SK-N-SH (cell line): ENCODE results near the gene PPP1R14D. TPM values are rescaled to one million over a fixed set of nuclear protein-coding genes. Genes with fewer than 3 reads are reported as not detected.

Source experiments
- CTCF ChIA-PET: fragments of 300-600, 350-600 bp; formaldehyde crosslinking; extraction: SDS; loops from one replicate; lab custom pipeline; 2021; lab: Yijun Ruan, JAX
- POLR2A ChIA-PET: fragments of 350-600 bp; sonication (Branson Sonifier 250); formaldehyde crosslinking; extraction: SDS; loops from one replicate; lab custom pipeline; 2020; ENCODE audit warnings: antibody characterized with exemption, inconsistent platforms; lab: Yijun Ruan, JAX
- DNase-seq: peaks from one replicate; pipeline ENCODE4 v3.0.0; 2012
- H2AFZ ChIP-seq: fragments of 200-600 bp; sonication (generic); 2 replicates; pipeline ENCODE4 v1.8.1; 2016; ENCODE audit warnings: antibody characterized with exemption, mild to moderate bottlenecking, low read depth
- H3F3A ChIP-seq: fragments of 200-600 bp; sonication (generic); replicated peaks from 2 replicates; pipeline ENCODE3; 2016; ENCODE audit warnings: antibody characterized with exemption, mild to moderate bottlenecking; ENCODE audit not compliant: insufficient read depth
- H3K27ac ChIP-seq, 2 experiments: fragments of 200-500 bp in 1 of 2; fragments of 200-600 bp in 1 of 2; sonication (Bioruptor generic) in 1 of 2; sonication (generic), shearing (Covaris generic) in 1 of 2; 2 replicates each; pipeline versions ENCODE4 v1.5.1 to v1.6.1; 2014 to 2016; ENCODE audit warnings: low read depth in 2 of 2, inconsistent platforms in 1 of 2, low read length in 1 of 2, mild to moderate bottlenecking in 1 of 2, mixed read lengths in 1 of 2
- H3K27me3 ChIP-seq: fragments of 200-600 bp; sonication (generic), shearing (Covaris generic); 2 replicates; pipeline ENCODE4 v1.6.1; 2016; ENCODE audit warnings: mixed run types; ENCODE audit not compliant: insufficient read depth
- H3K36me3 ChIP-seq, 2 experiments: fragments of 200-500 bp in 1 of 2; fragments of 200-600 bp in 1 of 2; sonication (Bioruptor generic) in 1 of 2; sonication (generic) in 1 of 2; replicated peaks in 1 of 2; 2 replicates each; pipeline versions ENCODE3 to v1.5.1; 2014 to 2016; ENCODE audit warnings: low read length in 1 of 2, mild to moderate bottlenecking in 1 of 2; ENCODE audit not compliant: insufficient read depth in 2 of 2, control insufficient read depth in 1 of 2
- H3K4me1 ChIP-seq, 2 experiments: fragments of 200-500 bp in 1 of 2; fragments of 200-600 bp in 1 of 2; sonication (Bioruptor generic) in 1 of 2; sonication (generic), shearing (Covaris generic) in 1 of 2; 2 replicates each; pipeline versions ENCODE4 v1.5.1 to v1.6.1; 2014 to 2016; ENCODE audit warnings: low read depth in 1 of 2, low read length in 1 of 2, mixed run types in 1 of 2; ENCODE audit not compliant: insufficient read depth in 2 of 2, control insufficient read depth in 1 of 2
- H3K4me2 ChIP-seq: fragments of 200-600 bp; sonication (generic), shearing (Covaris generic); 2 replicates; pipeline ENCODE4 v1.6.1; 2017; ENCODE audit warnings: mixed run types
- H3K4me3 ChIP-seq, 2 experiments: fragments of 200-500 bp in 1 of 2; fragments of 200-600 bp in 1 of 2; sonication (Bioruptor generic) in 1 of 2; sonication (generic), shearing (Covaris generic) in 1 of 2; 2 replicates each; pipeline versions ENCODE4 v1.5.1 to v1.8.1; 2014 to 2016; ENCODE audit warnings: low read depth in 2 of 2, inconsistent platforms in 1 of 2, low read length in 1 of 2, mild to moderate bottlenecking in 1 of 2, mixed read lengths in 1 of 2, moderate library complexity in 1 of 2
- H3K79me2 ChIP-seq: fragments of 200-600 bp; sonication (generic); 2 replicates; pipeline ENCODE4 v1.8.1; 2017; ENCODE audit warnings: mild to moderate bottlenecking; ENCODE audit not compliant: insufficient read depth
- H3K9ac ChIP-seq: fragments of 200-600 bp; sonication (generic); 2 replicates; pipeline ENCODE4 v1.6.1; 2017; ENCODE audit warnings: mixed run types
- H3K9me2 ChIP-seq: fragments of 200-600 bp; sonication (generic); 2 replicates; pipeline ENCODE4 v1.6.1; 2017; ENCODE audit warnings: mixed run types
- H3K9me3 ChIP-seq: fragments of 200-600 bp; sonication (generic); 2 replicates; pipeline ENCODE4 v1.6.1; 2017; ENCODE audit warnings: mixed run types, mild to moderate bottlenecking, moderate library complexity
- H4K20me1 ChIP-seq: fragments of 200-600 bp; sonication (generic); 2 replicates; pipeline ENCODE4 v1.6.1; 2017; ENCODE audit warnings: mild to moderate bottlenecking, mixed run types; ENCODE audit not compliant: insufficient read depth
- CTCF ChIP-seq: fragments of 200-600 bp; sonication (generic); IDR thresholded peaks from 2 replicates; pipeline ENCODE4 v1.6.1; 2017; ENCODE audit warnings: antibody characterized with exemption, mild to moderate bottlenecking, moderate library complexity
- EP300 ChIP-seq, 2 experiments: IDR thresholded peaks; 2 replicates each; pipeline versions ENCODE4 v1.4.0 to v1.6.1; 2012; ENCODE audit warnings: borderline replicate concordance in 1 of 2, low read depth in 1 of 2, low read length in 1 of 2
- FOSL2 ChIP-seq: IDR thresholded peaks from 2 replicates; pipeline ENCODE4 v1.4.0; 2012; ENCODE audit warnings: low read depth, mild to moderate bottlenecking, moderate library complexity, borderline replicate concordance
- FOXJ3 ChIP-seq: sonication (generic); formaldehyde crosslinking; IDR thresholded peaks from 2 replicates; pipeline ENCODE4 v1.5.1; 2020; ENCODE audit warnings: mild to moderate bottlenecking, missing genetic modification reagents
- IRF3 ChIP-seq: fragments of 150-350 bp; IDR thresholded peaks from 2 replicates; pipeline ENCODE4 v1.6.1; 2016; ENCODE audit warnings: mild to moderate bottlenecking, low read depth, low read length
- JUND ChIP-seq: IDR thresholded peaks from 2 replicates; pipeline ENCODE4 v1.4.0; 2012
- MAX ChIP-seq: IDR thresholded peaks from 2 replicates; pipeline ENCODE4 v1.4.0; 2012; ENCODE audit warnings: low read depth
- MEF2A ChIP-seq: IDR thresholded peaks from 2 replicates; pipeline ENCODE4 v1.4.0; 2012; ENCODE audit warnings: low read depth, borderline replicate concordance
- MXI1 ChIP-seq: IDR thresholded peaks from 2 replicates; pipeline ENCODE4 v1.6.1; 2012; ENCODE audit warnings: mild to moderate bottlenecking, low read depth, low read length, improper control_type of control experiment
- NFIC ChIP-seq: IDR thresholded peaks from 2 replicates; pipeline ENCODE4 v1.4.0; 2012; ENCODE audit warnings: borderline replicate concordance
- REST ChIP-seq: IDR thresholded peaks from 2 replicates; pipeline ENCODE4 v1.6.1; 2012; ENCODE audit warnings: mild to moderate bottlenecking, low read depth, low read length, moderate library complexity
- SIN3A ChIP-seq: IDR thresholded peaks from 2 replicates; pipeline ENCODE4 v1.6.1; 2012; ENCODE audit warnings: low read depth, mild to moderate bottlenecking, low read length, moderate library complexity, borderline replicate concordance
- TAF1 ChIP-seq: IDR thresholded peaks from 2 replicates; pipeline ENCODE4 v1.6.1; 2012; ENCODE audit warnings: low read depth, mild to moderate bottlenecking, low read length, moderate library complexity, borderline replicate concordance
- TEAD4 ChIP-seq: IDR thresholded peaks from 2 replicates; pipeline ENCODE4 v1.4.0; 2012; ENCODE audit warnings: mild to moderate bottlenecking, borderline replicate concordance; ENCODE audit not compliant: insufficient read depth
- USF1 ChIP-seq: IDR thresholded peaks from 2 replicates; pipeline ENCODE4 v1.4.0; 2012; ENCODE audit warnings: low read depth, borderline replicate concordance
- USF2 ChIP-seq: fragments of 150-350 bp; IDR thresholded peaks from 2 replicates; pipeline ENCODE4 v1.6.1; 2017; ENCODE audit warnings: antibody characterized with exemption, low read length, low read depth, borderline replicate concordance
- WGBS: methylation state at CpG from one replicate; pipeline ENCODE4 v1.1.6; 2017; ENCODE audit warnings: low lambda C conversion rate; 5-methylcytosine and 5-hydroxymethylcytosine counted together
- polyA plus RNA-seq, 3 experiments: library from polyadenylated mRNA; depleted of rRNA; stranded (reverse); fragments of >200 nt; gene quantifications; 2 replicates each; pipeline ENCODE4 v1.2.3, GENCODE V29; 2012

Gene PPP1R14D
- polyA plus RNA-seq, 1 of the 3 experiments (the other 2 are of a cell fraction), result not detected

- Histone ChIP-seq H3K36me3 (peaks cover 18 to 21% of the 10 kb centered on the region in 2 experiments), H3K27me3 (no peaks in the 10 kb centered on the region), H3K4me1 (peaks cover 4 to 15% of the 10 kb centered on the region in 2 experiments; a peak in 1 of 4 replicates), H3K9ac (peak overlapping the region; percentile 82), H3K4me3 (peak overlapping the region; percentile 94 to 98), H3K9me3 (no peaks in the 10 kb centered on the region), H3K9me2 (no peaks in the 10 kb centered on the region), H3K79me2 (peaks cover 70% of the 10 kb centered on the region), H3K4me2 (peak overlapping the region; percentile 96), H3F3A (no peaks in the 10 kb centered on the region), H3K27ac (peak overlapping the region; percentile 75 to 95; a peak in 3 of 4 replicates), H4K20me1 (no peaks in the 10 kb centered on the region), H2AFZ (peak overlapping the region; percentile 99)
- 0% methylated on average over 2 of the region's 2 CpGs for WGBS
- DNase-seq, result peak; percentile 30
- ChIA-PET CTCF (interaction anchor here (1.0 to 2.9 kb wide), 3 partner anchors 60 to 97 kb away, joined by 3 to 11 read pairs (median 6); no protein-coding TSS in a partner anchor), POLR2A (interaction anchor here (0.6 to 1.1 kb wide), 2 partner anchors 88 to 485 kb away, joined by 3 read pairs; partner anchors contain the start of gene VPS18)
- TF ChIP-seq IRF3 (no peak), TEAD4 (no peak), EP300 (IDR thresholded peaks at IDR 0.05; ENCODE audit: borderline replicate concordance in 1 of 2, low read depth in 1 of 2, low read length in 1 of 2) (no peak), SIN3A (no peak), MEF2A (no peak), JUND (no peak), FOXJ3 (CRISPR knock-in tag) (no peak), CTCF (no peak), USF1 (no peak), USF2 (no peak), MXI1 (peak; percentile 56; the same call in 1 of the 2 replicates), TAF1 (0 out of 2 replicates have a peak, but pooled peaks have one; percentile 0), REST (no peak), NFIC (no peak), MAX (no peak), FOSL2 (no peak)
These were observed 21.9 kb downstream of the PPP1R14D start for GRCh38 chr15:40806672-40807027.
